ENCODE measurements around the gene WSCD2. TPM values are rescaled to one million over a fixed set of nuclear protein-coding genes. Genes with fewer than 3 reads are reported as not detected.

WSCD2 gene
- total RNA-seq, 1 donor from 2014 or later, result 4.2 TPM

- H3K36me3 ChIP-seq, result no peaks in the 10 kb centered on the region
- DNase-seq (ENCODE audit: extremely low spot score in 2 of 2), result no peak
- H3K4me3 ChIP-seq, result no peak overlapping the region
- no peak overlapping the region for H3K27ac ChIP-seq
- intact Hi-C loops (cut with DNase I), result no loop called here
- H3K27me3 ChIP-seq, result no peaks in the 10 kb centered on the region
- TF ChIP-seq POLR2A (IDR thresholded peaks at IDR 0.05) (no peak), POLR2AphosphoS5 (IDR thresholded peaks at IDR 0.05; ENCODE audit: insufficient read depth in 1 of 2, low read depth in 1 of 2) (no peak), CTCF (IDR thresholded peaks at IDR 0.05) (no peak)
- peaks cover 11% of the 10 kb centered on the region for H3K4me1 ChIP-seq
- H3K9me3 ChIP-seq, result no peaks in the 10 kb centered on the region
Measured at GRCh38 chr12:108131035-108131434, 1.9 kb downstream of the WSCD2 start.

GRCh38 chr12:108131657-108132126 lies 2.6 kb downstream of the WSCD2 start:
- TF ChIP-seq CTCF (IDR thresholded peaks at IDR 0.05) (no peak), POLR2A (IDR thresholded peaks at IDR 0.05) (no peak)
- Histone ChIP-seq H3K36me3 (no peaks in the 10 kb centered on the region), H3K27ac (no peak overlapping the region), H3K4me1 (peaks cover 11% of the 10 kb centered on the region), H3K27me3 (no peaks in the 10 kb centered on the region), H3K4me3 (no peak overlapping the region), H3K9me3 (no peaks in the 10 kb centered on the region)
- intact Hi-C loops (cut with DNase I), result no loop called here
- no peak for DNase-seq (ENCODE audit: extremely low spot score in 2 of 2)

GRCh38 chr12:108133482-108133881 lies 4.4 kb downstream of the WSCD2 start:
- Histone ChIP-seq H3K4me3 (no peak overlapping the region), H3K27ac (no peak overlapping the region), H3K27me3 (no peaks in the 10 kb centered on the region), H3K9me3 (no peaks in the 10 kb centered on the region), H3K4me1 (peaks cover 11% of the 10 kb centered on the region), H3K36me3 (no peaks in the 10 kb centered on the region)
- DNase-seq (ENCODE audit: extremely low spot score in 2 of 2), result no peak
- no peak for TF ChIP-seq POLR2AphosphoS5 (IDR thresholded peaks at IDR 0.05; ENCODE audit: insufficient read depth in 1 of 2, low read depth in 1 of 2)
- TF ChIP-seq CTCF (IDR thresholded peaks at IDR 0.05), result no peak
- TF ChIP-seq POLR2A (IDR thresholded peaks at IDR 0.05), result no peak
- intact Hi-C loops (cut with DNase I), result no loop called here

GRCh38 chr12:108134744-108135143 lies 5.7 kb downstream of the WSCD2 start:
- Histone ChIP-seq H3K4me3 (no peak overlapping the region), H3K27me3 (no peaks in the 10 kb centered on the region), H3K27ac (no peak overlapping the region), H3K4me1 (peaks cover 3% of the 10 kb centered on the region), H3K36me3 (no peaks in the 10 kb centered on the region), H3K9me3 (no peaks in the 10 kb centered on the region)
- TF ChIP-seq POLR2AphosphoS5 (IDR thresholded peaks at IDR 0.05; ENCODE audit: insufficient read depth in 1 of 2, low read depth in 1 of 2) (no peak), CTCF (IDR thresholded peaks at IDR 0.05) (no peak), POLR2A (IDR thresholded peaks at IDR 0.05) (no peak)
- intact Hi-C loops (cut with DNase I), result no loop called here
- DNase-seq (ENCODE audit: extremely low spot score in 2 of 2), result no peak

- DNase-seq (ENCODE audit: extremely low spot score in 2 of 2), result no peak
- TF ChIP-seq CTCF (IDR thresholded peaks at IDR 0.05) (no peak), POLR2A (IDR thresholded peaks at IDR 0.05) (no peak), POLR2AphosphoS5 (IDR thresholded peaks at IDR 0.05; ENCODE audit: insufficient read depth in 1 of 2, low read depth in 1 of 2) (no peak)
- no peak overlapping the region for H3K27ac ChIP-seq
- intact Hi-C loops (cut with DNase I), result no loop called here
- no peaks in the 10 kb centered on the region for H3K36me3 ChIP-seq
- H3K4me1 ChIP-seq, result no peaks in the 10 kb centered on the region
- H3K4me3 ChIP-seq, result no peak overlapping the region
- no peaks in the 10 kb centered on the region for H3K9me3 ChIP-seq
- H3K27me3 ChIP-seq, result no peaks in the 10 kb centered on the region
Measured at GRCh38 chr12:108135627-108136026, 6.5 kb downstream of the WSCD2 start.

Measured in vagina (tissue), 2 donors.